Cerebellar nuclear complex (tissue), 1 donor: ENCODE results near the gene VSTM2L.

Experiments used
- DNase-seq, 2 experiments: peaks; one replicate each; lab custom pipeline; 2025; lab: John Stamatoyannopoulos, UW

Gene VSTM2L

GRCh38 chr20:37969949-37970855 lies 67.3 kb downstream of the VSTM2L start:
- no peak for DNase-seq

GRCh38 chr20:37970856-37971245 lies 67.9 kb downstream of the VSTM2L start:
- no peak for DNase-seq

GRCh38 chr20:37971561-37972127 lies 68.7 kb downstream of the VSTM2L start:
- no peak for DNase-seq

DNA sequence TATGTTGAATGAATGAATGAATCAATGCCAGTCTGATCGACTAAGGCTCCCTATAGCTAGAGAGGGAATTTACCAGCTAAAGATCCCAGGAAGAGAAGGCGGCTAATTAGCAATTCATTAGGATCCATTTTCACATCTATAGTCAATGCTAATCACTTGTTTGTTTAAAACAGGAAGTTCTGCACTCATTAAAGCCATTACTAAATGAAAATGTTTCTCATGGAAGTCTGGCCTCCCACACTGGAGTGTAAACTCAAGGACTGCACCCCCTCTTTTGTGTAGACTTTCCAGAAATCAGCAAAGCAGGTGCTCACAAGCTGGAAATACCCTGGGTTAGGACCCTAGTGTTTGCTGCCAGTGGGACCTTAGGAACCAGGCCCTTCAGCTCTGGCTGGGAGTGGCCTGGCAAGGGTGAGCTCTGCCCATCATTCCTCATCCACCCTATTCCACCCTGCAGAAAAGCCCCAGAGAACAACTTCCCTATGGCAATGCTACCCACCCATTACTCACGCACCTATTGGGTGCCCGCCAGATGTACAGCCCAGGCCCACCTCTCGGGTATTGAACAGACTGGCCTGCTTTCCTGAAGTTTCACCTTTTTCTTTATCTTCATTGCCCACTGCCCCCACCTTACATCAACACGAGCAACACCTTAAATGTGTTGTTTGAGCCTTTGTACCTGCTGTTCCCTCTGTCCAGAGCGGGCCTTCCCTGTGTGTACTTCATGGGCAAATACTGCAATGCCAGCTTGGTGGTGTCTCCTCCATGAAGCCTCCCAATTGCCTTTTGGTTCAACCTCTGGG lies 69.5 kb downstream of the VSTM2L start:
- DNase-seq, result no peak

DNA sequence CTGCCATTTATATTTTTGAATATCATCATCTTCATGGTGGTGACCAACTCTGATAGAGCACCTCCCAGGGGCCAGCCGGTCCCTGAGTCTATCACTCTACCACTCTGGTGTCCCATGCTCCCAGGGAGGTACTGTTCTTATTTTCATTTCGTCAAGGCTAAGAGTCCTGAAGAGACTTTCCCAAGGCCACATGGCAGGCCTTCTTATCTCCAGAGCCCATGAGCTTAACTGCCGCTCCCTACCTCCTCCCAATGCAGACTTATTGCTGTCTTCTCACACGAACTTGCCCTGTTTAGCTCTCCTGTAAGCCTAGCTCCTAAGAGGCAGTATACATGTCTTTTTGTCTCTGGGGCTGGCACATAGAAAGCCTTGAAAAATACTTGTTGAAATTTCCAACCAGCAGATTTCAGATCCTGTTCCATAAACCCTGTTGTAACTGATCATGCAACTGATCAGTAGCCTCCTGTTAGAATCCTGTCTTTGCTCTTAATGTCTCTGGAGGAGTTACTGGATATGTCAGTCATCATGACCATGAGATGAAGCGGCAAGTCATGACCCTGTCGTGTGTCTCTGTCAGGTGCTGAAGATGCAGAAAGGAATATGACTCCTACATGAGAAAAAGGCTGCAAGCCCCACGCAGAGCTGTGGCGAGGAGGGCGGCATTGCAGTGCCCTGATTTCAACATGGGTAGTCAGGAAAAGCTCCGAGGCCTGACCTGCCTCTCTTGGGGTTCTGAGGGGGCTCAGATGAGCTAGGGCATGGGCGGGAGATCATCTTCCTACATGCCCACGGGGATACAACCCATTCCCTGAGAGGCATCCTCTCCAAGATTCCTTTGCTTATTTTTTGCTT lies 70.4 kb downstream of the VSTM2L start:
- no peak for DNase-seq

DNA sequence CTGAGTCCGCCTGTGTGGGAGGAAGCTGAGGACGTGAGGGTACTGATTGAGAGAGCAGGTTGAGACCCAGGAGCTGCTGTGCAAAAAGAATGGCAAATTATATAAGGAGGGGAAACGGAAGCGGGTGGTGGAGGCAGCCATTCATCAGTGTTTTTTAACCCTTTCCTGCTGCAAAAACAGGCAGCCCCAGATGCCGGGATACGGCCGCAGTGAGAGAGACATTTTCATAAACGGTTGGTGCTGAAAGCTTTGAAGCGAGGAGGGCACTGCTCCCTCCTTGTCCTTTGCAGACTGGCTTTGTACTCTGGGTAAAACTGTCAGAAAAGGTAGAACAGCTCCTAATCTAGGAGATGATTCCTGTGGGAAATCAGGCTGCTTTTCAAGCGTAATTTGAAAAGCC lies 74.0 kb downstream of the VSTM2L start:
- DNase-seq, result no peak

DNA sequence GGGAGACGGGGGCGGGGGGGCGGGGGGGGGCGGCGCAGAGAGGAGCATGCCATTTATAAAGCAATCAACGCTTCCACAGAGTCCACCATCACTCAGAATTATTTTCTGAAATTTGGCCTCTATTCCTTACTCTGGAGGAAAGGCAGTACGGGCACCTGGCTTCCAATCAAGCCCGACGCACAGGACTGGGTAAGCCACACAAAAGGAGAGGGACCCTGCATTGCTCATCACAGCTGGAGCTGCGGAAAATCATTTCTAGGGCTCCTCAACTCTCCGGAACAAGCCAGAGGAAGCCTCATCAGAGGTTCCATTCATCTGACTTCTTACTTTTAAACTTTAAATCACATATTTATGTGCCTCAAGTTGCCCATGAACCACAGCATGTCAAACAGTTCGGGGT lies 74.4 kb downstream of the VSTM2L start:
- no peak for DNase-seq

- no peak for DNase-seq
Observed at GRCh38 chr20:37977786-37978185, 74.9 kb downstream of the VSTM2L start.

GRCh38 chr20:37979021-37979985 lies 76.4 kb downstream of the VSTM2L start:
- DNase-seq, result no peak

DNA sequence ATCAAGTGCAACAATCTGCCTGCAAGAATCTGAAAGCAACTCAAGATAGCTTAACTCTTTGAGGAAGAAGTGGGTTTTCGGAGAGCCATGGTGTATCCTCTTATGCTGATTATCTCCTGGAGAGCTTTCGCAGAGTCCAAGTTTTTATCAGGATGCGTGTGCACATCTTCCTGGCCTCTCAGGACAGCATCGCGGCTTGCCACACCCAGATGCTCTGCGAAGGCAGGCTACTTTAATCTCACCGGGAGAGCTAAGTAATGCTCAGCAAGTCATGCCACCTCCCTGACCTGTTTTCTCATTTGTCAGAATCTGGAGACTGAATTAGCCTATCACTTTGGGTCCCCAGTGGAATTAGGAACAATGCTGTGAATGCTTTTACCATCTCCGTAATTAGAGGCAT lies 77.5 kb downstream of the VSTM2L start:
- no peak for DNase-seq

DNA sequence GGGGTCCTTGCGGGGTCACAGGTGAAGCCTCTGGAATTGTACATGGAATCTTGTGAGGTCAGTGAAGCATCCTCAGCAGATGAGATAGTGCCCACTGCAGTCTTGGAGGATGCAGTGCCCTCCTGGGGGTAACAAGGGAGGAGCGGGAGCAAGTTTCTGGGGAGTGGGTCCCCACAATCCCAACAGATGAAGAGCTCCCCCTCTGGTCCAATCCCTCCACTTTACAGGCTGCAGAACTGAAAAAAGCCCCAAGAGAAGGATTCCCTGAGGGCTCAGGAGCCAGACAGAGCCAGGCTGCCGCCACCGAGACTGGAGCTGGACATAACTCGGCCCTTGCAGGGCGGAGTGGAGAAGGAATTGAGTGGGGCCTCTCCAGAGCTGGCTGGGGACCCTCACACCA lies 77.9 kb downstream of the VSTM2L start:
- DNase-seq, result no peak

GRCh38 chr20:37981568-37981967 lies 78.6 kb downstream of the VSTM2L start:
- no peak for DNase-seq

GRCh38 chr20:37983286-37983685 lies 80.4 kb downstream of the VSTM2L start:
- DNase-seq, result no peak

DNA sequence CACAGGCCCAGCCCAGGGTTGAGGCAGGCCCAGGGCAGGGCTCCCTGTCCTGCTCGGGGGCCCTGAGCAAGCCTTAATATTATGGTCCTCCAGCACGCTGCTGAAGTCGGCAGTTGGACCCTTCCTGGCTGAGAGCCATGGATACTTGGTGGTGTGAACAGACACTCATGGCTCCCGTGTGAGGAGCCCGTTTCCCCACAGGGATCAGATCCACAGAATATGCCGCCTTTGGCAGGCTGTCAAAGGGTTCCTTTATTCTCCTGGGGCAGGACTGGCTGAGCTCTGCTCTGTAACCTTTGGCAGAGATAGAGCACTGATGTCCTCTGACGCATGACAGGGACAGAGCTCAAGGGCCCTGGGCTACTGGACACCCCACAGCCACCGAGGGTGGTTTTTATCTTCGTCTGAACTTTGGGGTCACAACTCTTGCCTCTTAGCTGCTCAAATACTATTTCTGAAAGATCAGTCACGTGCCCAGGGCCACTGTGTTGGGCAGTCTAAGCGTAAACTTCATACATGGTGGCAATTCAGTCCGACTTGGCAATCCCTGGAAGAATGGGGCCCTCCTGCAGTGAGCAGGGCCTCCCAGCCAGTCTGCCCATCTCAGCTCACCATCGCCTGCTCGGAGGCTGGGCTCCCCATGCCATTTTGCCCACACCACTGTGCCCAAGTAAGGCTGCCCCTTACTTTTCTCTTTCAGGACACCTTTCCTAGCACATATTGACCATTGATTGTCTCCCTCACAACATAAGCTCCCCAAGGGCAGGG lies 81.3 kb downstream of the VSTM2L start:
- no peak for DNase-seq

- no peak for DNase-seq
Observed at GRCh38 chr20:37986044-37986858, 83.3 kb downstream of the VSTM2L start.

- peak in 1 of 2 experiments; percentile 15 for DNase-seq
Observed at GRCh38 chr20:37986873-37987601, 84.1 kb downstream of the VSTM2L start.

DNA sequence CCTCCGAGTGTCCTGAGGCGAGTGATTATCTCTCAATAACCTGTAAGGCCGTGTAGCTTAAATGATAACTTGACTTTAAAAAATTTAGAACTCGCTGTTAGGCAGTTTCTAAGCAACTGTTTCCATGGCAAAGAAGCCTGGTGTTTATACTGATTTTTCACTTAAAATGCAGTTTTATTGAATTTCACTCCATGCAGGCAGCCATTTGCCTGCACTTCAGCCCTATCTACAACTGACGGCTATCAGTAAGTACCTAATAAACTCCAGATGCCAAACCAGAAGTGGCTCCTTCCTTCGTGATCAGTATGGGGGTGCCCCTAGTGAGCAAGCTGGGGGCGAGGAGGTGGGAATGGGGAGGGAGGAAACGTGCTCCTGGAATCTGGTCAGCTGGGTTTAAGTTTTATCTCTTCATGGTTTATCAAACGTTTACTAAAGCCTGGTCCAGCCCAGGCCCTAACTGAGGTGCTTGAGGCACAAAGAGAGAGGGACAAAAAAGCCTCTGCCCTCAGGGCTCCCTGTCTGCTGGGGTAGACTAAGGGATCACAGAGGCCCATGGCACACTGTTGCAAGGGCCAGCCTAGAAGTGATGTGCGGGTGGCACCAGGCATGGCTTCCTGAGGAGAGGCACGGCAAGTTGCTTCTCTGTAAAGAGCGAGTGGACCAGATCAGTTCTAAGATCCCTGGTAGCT lies 84.8 kb downstream of the VSTM2L start:
- DNase-seq, result no peak
